ENCODE results near the gene PRDM13.

Gene PRDM13

DNA sequence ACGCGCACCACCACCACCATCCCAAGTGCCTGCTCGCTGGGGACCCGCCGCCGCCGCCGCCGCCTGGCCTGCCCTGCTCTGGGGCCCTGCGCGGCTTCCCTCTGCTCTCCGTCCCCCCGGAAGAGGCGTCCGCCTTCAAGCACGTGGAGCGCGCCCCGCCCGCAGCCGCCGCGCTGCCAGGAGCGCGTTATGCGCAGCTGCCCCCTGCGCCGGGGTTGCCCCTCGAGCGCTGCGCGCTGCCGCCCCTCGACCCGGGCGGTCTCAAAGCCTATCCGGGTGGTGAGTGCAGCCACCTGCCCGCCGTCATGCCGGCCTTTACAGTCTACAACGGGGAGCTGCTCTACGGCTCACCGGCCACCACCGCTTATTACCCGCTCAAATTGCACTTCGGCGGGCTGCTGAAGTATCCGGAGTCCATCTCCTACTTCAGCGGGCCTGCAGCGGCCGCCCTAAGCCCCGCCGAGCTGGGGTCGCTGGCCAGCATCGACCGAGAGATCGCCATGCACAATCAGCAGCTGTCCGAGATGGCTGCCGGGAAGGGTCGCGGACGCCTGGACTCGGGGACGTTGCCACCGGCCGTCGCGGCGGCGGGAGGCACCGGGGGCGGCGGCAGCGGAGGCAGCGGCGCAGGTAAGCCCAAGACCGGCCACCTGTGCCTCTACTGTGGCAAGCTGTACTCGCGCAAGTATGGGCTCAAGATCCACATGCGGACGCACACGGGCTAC is 7.2 kb downstream of the PRDM13 start:
- Histone ChIP-seq H3K27me3 (ENCODE audit: insufficient read depth, low read length, poor library complexity, severe bottlenecking) (no peaks in the 10 kb centered on the region), H3K4me3 (ENCODE audit: low read length, poor library complexity, severe bottlenecking) (no peak overlapping the region), H3K4me1 (ENCODE audit: insufficient read depth, low read length, poor library complexity, severe bottlenecking) (no peaks in the 10 kb centered on the region), H3K36me3 (ENCODE audit: insufficient read depth, low read length) (no peaks in the 10 kb centered on the region), H3F3A (ENCODE audit: low read depth) (no peaks in the 10 kb centered on the region), H3K9me3 (ENCODE audit: insufficient read depth, low read depth, low read length) (no peaks in the 10 kb centered on the region), H4K20me1 (ENCODE audit: insufficient read depth, low read length, poor library complexity, severe bottlenecking) (no peaks in the 10 kb centered on the region), H3K4me2 (ENCODE audit: low read depth, low read length, poor library complexity, severe bottlenecking) (no peak overlapping the region), H3K9ac (ENCODE audit: low read depth, low read length, poor library complexity, severe bottlenecking) (no peak overlapping the region), H3K9me2 (replicated peaks; ENCODE audit: low read depth, low read length) (no peaks in the 10 kb centered on the region), H3K79me2 (ENCODE audit: insufficient read depth, low read length) (no peaks in the 10 kb centered on the region), H2AFZ (ENCODE audit: low read length) (no peak overlapping the region)
- no peak for TF ChIP-seq EZH2phosphoT487 (IDR thresholded peaks at IDR 0.05; ENCODE audit: borderline replicate concordance)
- TF ChIP-seq, protein P1, sequence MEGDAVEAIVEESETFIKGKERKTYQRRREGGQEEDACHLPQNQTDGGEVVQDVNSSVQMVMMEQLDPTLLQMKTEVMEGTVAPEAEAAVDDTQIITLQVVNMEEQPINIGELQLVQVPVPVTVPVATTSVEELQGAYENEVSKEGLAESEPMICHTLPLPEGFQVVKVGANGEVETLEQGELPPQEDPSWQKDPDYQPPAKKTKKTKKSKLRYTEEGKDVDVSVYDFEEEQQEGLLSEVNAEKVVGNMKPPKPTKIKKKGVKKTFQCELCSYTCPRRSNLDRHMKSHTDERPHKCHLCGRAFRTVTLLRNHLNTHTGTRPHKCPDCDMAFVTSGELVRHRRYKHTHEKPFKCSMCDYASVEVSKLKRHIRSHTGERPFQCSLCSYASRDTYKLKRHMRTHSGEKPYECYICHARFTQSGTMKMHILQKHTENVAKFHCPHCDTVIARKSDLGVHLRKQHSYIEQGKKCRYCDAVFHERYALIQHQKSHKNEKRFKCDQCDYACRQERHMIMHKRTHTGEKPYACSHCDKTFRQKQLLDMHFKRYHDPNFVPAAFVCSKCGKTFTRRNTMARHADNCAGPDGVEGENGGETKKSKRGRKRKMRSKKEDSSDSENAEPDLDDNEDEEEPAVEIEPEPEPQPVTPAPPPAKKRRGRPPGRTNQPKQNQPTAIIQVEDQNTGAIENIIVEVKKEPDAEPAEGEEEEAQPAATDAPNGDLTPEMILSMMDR (conservative IDR thresholded peaks at IDR 0.05; ENCODE audit: low read length), result no peak

GRCh38 chr6:99614430-99615186 is 8.0 kb downstream of the PRDM13 start:
- Histone ChIP-seq H3K4me2 (ENCODE audit: low read depth, low read length, poor library complexity, severe bottlenecking) (no peak overlapping the region), H3K27me3 (ENCODE audit: insufficient read depth, low read length, poor library complexity, severe bottlenecking) (no peaks in the 10 kb centered on the region), H3K9ac (ENCODE audit: low read depth, low read length, poor library complexity, severe bottlenecking) (no peak overlapping the region)

GRCh38 chr6:99617131-99617530 is 10.5 kb downstream of the PRDM13 start:
- Histone ChIP-seq H4K20me1 (ENCODE audit: insufficient read depth, low read length, poor library complexity, severe bottlenecking) (no peaks in the 10 kb centered on the region), H3F3A (ENCODE audit: low read depth) (no peaks in the 10 kb centered on the region), H3K79me2 (ENCODE audit: insufficient read depth, low read length) (no peaks in the 10 kb centered on the region), H3K4me3 (ENCODE audit: low read length, poor library complexity, severe bottlenecking) (no peak overlapping the region), H3K9me3 (ENCODE audit: insufficient read depth, low read depth, low read length) (no peaks in the 10 kb centered on the region), H3K27me3 (ENCODE audit: insufficient read depth, low read length, poor library complexity, severe bottlenecking) (no peaks in the 10 kb centered on the region), H2AFZ (ENCODE audit: low read length) (no peak overlapping the region), H3K9me2 (replicated peaks; ENCODE audit: low read depth, low read length) (no peaks in the 10 kb centered on the region), H3K4me1 (ENCODE audit: insufficient read depth, low read length, poor library complexity, severe bottlenecking) (no peaks in the 10 kb centered on the region), H3K4me2 (ENCODE audit: low read depth, low read length, poor library complexity, severe bottlenecking) (no peak overlapping the region), H3K36me3 (ENCODE audit: insufficient read depth, low read length) (no peaks in the 10 kb centered on the region), H3K9ac (ENCODE audit: low read depth, low read length, poor library complexity, severe bottlenecking) (no peak overlapping the region)
- TF ChIP-seq, protein P1 (conservative IDR thresholded peaks at IDR 0.05; ENCODE audit: low read length), result no peak
- TF ChIP-seq EZH2phosphoT487 (IDR thresholded peaks at IDR 0.05; ENCODE audit: borderline replicate concordance), result no peak

More at GRCh38 chr6:99614430-99615186, 8.0 kb downstream of the PRDM13 start:
- no peaks in the 10 kb centered on the region for H3K9me2 ChIP-seq (replicated peaks; ENCODE audit: low read depth, low read length)
- no peaks in the 10 kb centered on the region for H4K20me1 ChIP-seq (ENCODE audit: insufficient read depth, low read length, poor library complexity, severe bottlenecking)
- TF ChIP-seq, protein P1 (conservative IDR thresholded peaks at IDR 0.05; ENCODE audit: low read length), result no peak
- no peak for TF ChIP-seq EZH2phosphoT487 (IDR thresholded peaks at IDR 0.05; ENCODE audit: borderline replicate concordance)
- no peak overlapping the region for H2AFZ ChIP-seq (ENCODE audit: low read length)
- no peaks in the 10 kb centered on the region for H3K36me3 ChIP-seq (ENCODE audit: insufficient read depth, low read length)
- H3K4me1 ChIP-seq (ENCODE audit: insufficient read depth, low read length, poor library complexity, severe bottlenecking), result no peaks in the 10 kb centered on the region
- H3K79me2 ChIP-seq (ENCODE audit: insufficient read depth, low read length), result no peaks in the 10 kb centered on the region
- H3K4me3 ChIP-seq (ENCODE audit: low read length, poor library complexity, severe bottlenecking), result no peak overlapping the region
- no peaks in the 10 kb centered on the region for H3F3A ChIP-seq (ENCODE audit: low read depth)
- H3K9me3 ChIP-seq (ENCODE audit: insufficient read depth, low read depth, low read length), result no peaks in the 10 kb centered on the region
